Stomach (tissue), 9 donors: ENCODE results near the gene ABRACL. TPM values are rescaled to one million over a fixed set of nuclear protein-coding genes. Genes with fewer than 3 reads are reported as not detected.

Experiments
- DNase-seq, 2 donors: peaks; one replicate each; pipeline versions ENCODE4 v3.0.0 to v3.0.0-alpha.2; 2013 to 2019
- H3K27ac ChIP-seq, 5 donors: fragments of 200-600 bp in 4 of 5; sonication (generic) in 4 of 5; one replicate each; pipeline ENCODE4 v1.5.1; 2013 to 2019; ENCODE audit warnings: mild to moderate bottlenecking in 1 of 5, moderate library complexity in 1 of 5
- H3K27me3 ChIP-seq, 3 donors: fragments of 200-600 bp; sonication (generic); one replicate each; pipeline ENCODE4 v1.5.1; 2017 to 2019; ENCODE audit warnings: mixed run types in 1 of 3
- H3K36me3 ChIP-seq, 4 donors: fragments of 200-600 bp; sonication (generic); 1 replicate in 3 of 4; 2 replicates in 1 of 4; pipeline ENCODE4 v1.5.1; 2016 to 2019
- H3K4me1 ChIP-seq, 4 donors: fragments of 200-600 bp; sonication (generic); one replicate each; pipeline ENCODE4 v1.5.1; 2016 to 2019
- H3K4me3 ChIP-seq, 4 donors: fragments of 200-600 bp; sonication (generic) in 3 of 4; one replicate each; pipeline ENCODE4 v1.5.1; 2016 to 2019; ENCODE audit warnings: mild to moderate bottlenecking in 1 of 4
- H3K9me3 ChIP-seq, 4 donors: fragments of 200-600 bp; sonication (generic); one replicate each; pipeline ENCODE4 v1.5.1; 2016 to 2019
- EP300 ChIP-seq: sonication (generic); formaldehyde crosslinking; IDR thresholded peaks from one replicate; pipeline ENCODE4 v1.6.1; 2017; ENCODE audit warnings: antibody characterized with exemption
- POLR2A ChIP-seq, 4 donors: fragments of 450-650 bp; IDR thresholded peaks; one replicate each; pipeline ENCODE4 v1.6.1; 2016; ENCODE audit warnings: antibody characterized with exemption in 4 of 4, control low read depth in 2 of 4, mild to moderate bottlenecking in 1 of 4, moderate library complexity in 1 of 4
- POLR2AphosphoS5 ChIP-seq, 3 donors: sonication (generic); formaldehyde crosslinking; IDR thresholded peaks; one replicate each; pipeline ENCODE4 v1.6.1; 2016; ENCODE audit warnings: antibody characterized with exemption in 3 of 3
- WGBS, 5 donors: extraction: QIAGEN DNeasy Blood & Tissue Kit in 3 of 5; methylation state at CpG; one replicate each; pipeline versions ENCODE4 v1.1.5 to v1.1.7; 2013 to 2018; 5-methylcytosine and 5-hydroxymethylcytosine counted together
- intact Hi-C: fragments of 100-400 bp; cut with DNase I; formaldehyde crosslinking; loops from one replicate; pipeline ENCODE4 v1.15.1; 2023; ENCODE audit warnings: low total_unique reads
- polyA plus RNA-seq, 3 donors: library from polyadenylated mRNA; stranded (reverse); fragments of 200-250 nt; gene quantifications; one replicate each; pipeline ENCODE4 v1.2.3, GENCODE V29; 2013
- total RNA-seq, 5 donors: library from RNA; depleted of rRNA; stranded (reverse); fragments of >200 nt; gene quantifications; one replicate each; pipeline versions ENCODE4 v1.1.0 to v1.2.3, GENCODE V29; 2014 to 2016
- TF ChIP-seq, protein P1 (sequence below), 7 experiments: fragments of 450-650 bp in 4 of 7; fragments of 200-600 bp in 3 of 7; sonication (generic) in 3 of 7; IDR thresholded peaks; one replicate each; pipeline ENCODE4 v1.5.1; 2016 to 2019; ENCODE audit warnings: antibody characterized with exemption in 7 of 7, control low read depth in 2 of 7, mild to moderate bottlenecking in 1 of 7
- donor health status: healthy with polysubstance abuse.
- donor health status: Bipolar disorder and iron deficiency.
- donor health status: healthy.

Gene ABRACL
- total and polyA plus RNA-seq, 8 donors: 16.2 to 99.9 (median 40.7) TPM; not detected in 2

DNA sequence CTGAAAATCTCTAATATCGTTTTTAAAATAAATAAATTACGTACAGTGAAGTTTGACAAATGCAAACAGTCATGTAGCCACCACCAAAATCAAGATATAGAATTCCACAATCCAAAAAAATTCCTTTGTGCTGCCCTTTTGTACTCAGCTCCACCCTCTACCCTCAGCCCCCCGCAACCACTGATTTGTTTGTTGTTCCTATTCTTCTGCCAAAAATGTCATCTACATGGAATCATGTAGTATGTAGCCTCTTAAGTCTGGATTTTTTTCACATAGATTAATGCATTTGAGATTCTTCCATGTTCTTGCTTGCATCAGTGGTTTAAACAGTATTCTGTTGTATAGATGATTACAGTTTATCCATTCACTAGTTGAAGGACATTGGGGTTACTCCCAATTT lies 32.0 kb upstream of the ABRACL start:
- TF ChIP-seq POLR2A (IDR thresholded peaks at IDR 0.05) (no peak), POLR2AphosphoS5 (IDR thresholded peaks at IDR 0.05) (no peak), EP300 (no peak)
- TF ChIP-seq, protein P1, sequence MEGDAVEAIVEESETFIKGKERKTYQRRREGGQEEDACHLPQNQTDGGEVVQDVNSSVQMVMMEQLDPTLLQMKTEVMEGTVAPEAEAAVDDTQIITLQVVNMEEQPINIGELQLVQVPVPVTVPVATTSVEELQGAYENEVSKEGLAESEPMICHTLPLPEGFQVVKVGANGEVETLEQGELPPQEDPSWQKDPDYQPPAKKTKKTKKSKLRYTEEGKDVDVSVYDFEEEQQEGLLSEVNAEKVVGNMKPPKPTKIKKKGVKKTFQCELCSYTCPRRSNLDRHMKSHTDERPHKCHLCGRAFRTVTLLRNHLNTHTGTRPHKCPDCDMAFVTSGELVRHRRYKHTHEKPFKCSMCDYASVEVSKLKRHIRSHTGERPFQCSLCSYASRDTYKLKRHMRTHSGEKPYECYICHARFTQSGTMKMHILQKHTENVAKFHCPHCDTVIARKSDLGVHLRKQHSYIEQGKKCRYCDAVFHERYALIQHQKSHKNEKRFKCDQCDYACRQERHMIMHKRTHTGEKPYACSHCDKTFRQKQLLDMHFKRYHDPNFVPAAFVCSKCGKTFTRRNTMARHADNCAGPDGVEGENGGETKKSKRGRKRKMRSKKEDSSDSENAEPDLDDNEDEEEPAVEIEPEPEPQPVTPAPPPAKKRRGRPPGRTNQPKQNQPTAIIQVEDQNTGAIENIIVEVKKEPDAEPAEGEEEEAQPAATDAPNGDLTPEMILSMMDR (IDR thresholded peaks at IDR 0.05): no peak
- H3K27me3 ChIP-seq: no peaks in the 10 kb centered on the region
- H3K9me3 ChIP-seq: no peaks in the 10 kb centered on the region
- H3K4me1 ChIP-seq: peaks cover 0 to 10% (median 0%) of the 10 kb centered on the region in 4 donors
- no peaks in the 10 kb centered on the region for H3K36me3 ChIP-seq
- no peak overlapping the region for H3K27ac ChIP-seq
- intact Hi-C loops: no loop called here
- no peak overlapping the region for H3K4me3 ChIP-seq
- no peak for DNase-seq
- 18 to 50% (median 44%) methylated on average over 3 of the region's 3 CpGs for WGBS, 5 donors

DNA sequence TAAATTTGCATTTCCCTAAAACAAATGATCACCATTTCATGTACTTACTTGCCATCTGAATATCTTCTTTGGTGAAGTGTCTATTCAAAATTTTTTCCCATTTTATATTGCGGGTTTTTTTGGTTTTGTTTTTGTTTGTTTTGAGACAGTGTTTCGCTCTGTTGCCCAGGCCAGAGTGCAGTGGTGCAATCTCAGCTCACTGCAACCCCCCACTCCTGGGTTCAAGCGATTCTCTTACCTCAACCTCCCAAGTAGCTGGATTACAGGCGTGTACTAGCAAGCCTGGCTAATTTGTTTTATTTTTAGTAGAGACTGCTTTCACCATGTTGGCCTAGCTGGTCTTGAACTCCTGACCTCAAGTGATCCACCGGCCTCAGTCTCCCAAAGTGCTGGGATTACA lies 31.4 kb upstream of the ABRACL start:
- Histone ChIP-seq H3K4me1 (peaks cover 0 to 10% (median 0%) of the 10 kb centered on the region in 4 donors), H3K36me3 (no peaks in the 10 kb centered on the region), H3K4me3 (no peak overlapping the region), H3K27ac (no peak overlapping the region), H3K27me3 (no peaks in the 10 kb centered on the region), H3K9me3 (no peaks in the 10 kb centered on the region)
- no peak for DNase-seq
- TF ChIP-seq POLR2A (IDR thresholded peaks at IDR 0.05) (no peak), POLR2AphosphoS5 (IDR thresholded peaks at IDR 0.05) (no peak), EP300 (no peak)
- TF ChIP-seq, protein P1 (IDR thresholded peaks at IDR 0.05): no peak
- WGBS, 5 donors: 86 to 97% (median 94%) methylated on average over 5 of the region's 5 CpGs
- intact Hi-C loops: no loop called here

GRCh38 chr6:138999949-139000725 lies 28.4 kb upstream of the ABRACL start:
- no peak for DNase-seq
- 74 to 83% (median 74%) methylated on average over 4 of the region's 4 CpGs for WGBS, 5 donors
- Histone ChIP-seq H3K36me3 (no peaks in the 10 kb centered on the region), H3K4me1 (peaks cover 0 to 10% (median 0%) of the 10 kb centered on the region in 4 donors), H3K9me3 (no peaks in the 10 kb centered on the region), H3K4me3 (no peak overlapping the region), H3K27me3 (no peaks in the 10 kb centered on the region), H3K27ac (no peak overlapping the region)
- intact Hi-C loops: no loop called here
- no peak for TF ChIP-seq EP300
- no peak for TF ChIP-seq POLR2A (IDR thresholded peaks at IDR 0.05)

DNA sequence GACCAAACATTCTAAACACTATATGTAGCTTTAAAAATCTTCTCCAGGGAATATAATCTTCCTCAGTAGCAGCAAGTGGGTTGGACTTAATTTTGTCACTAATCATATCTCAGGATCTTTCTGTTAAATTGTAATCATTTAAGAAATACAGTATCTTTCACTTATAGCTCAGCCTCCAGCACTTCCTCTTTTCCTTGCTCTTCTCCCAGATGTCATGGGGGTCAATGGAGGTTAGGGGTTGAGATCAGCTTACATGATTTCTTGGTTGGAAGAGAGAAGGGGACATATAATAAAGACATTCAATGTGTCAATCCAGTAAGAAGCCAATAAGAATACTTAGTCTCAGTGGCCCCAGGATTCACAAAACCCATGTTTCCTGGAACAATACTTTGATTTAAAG lies 24.8 kb upstream of the ABRACL start:
- TF ChIP-seq POLR2AphosphoS5 (IDR thresholded peaks at IDR 0.05) (no peak), EP300 (no peak), POLR2A (IDR thresholded peaks at IDR 0.05) (no peak)
- TF ChIP-seq, protein P1 (IDR thresholded peaks at IDR 0.05): no peak
- no peaks in the 10 kb centered on the region for H3K27me3 ChIP-seq
- no peak overlapping the region for H3K27ac ChIP-seq
- H3K9me3 ChIP-seq: no peaks in the 10 kb centered on the region
- H3K36me3 ChIP-seq: no peaks in the 10 kb centered on the region
- no peaks in the 10 kb centered on the region for H3K4me1 ChIP-seq
- no peak overlapping the region for H3K4me3 ChIP-seq
- no peak for DNase-seq
- intact Hi-C loops: no loop called here

DNA sequence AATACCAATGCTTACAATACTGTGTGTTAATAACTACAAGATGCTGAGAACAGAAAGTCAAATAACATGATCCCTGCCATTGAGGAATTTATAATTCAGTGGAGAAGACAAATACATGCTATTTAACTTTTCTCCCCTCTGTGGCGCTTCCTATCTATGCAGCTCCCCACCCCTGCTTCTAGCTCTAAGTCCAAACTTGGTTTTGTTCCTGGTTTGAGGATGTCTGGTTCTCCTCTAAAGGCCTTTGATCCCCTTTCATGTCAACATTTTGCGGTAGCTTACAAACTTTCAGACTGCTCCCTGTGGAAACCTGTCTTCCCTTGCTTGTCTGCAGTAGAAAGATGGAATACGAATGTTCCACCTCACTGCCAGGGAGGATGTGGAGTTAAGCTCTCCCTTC lies 22.1 kb upstream of the ABRACL start:
- H3K27ac ChIP-seq: no peak overlapping the region
- no peaks in the 10 kb centered on the region for H3K9me3 ChIP-seq
- no peaks in the 10 kb centered on the region for H3K4me1 ChIP-seq
- H3K27me3 ChIP-seq: no peaks in the 10 kb centered on the region
- H3K4me3 ChIP-seq: no peak overlapping the region
- TF ChIP-seq POLR2A (IDR thresholded peaks at IDR 0.05) (no peak), POLR2AphosphoS5 (IDR thresholded peaks at IDR 0.05) (no peak), EP300 (no peak)
- TF ChIP-seq, protein P1 (IDR thresholded peaks at IDR 0.05): no peak
- intact Hi-C loops: no loop called here
- H3K36me3 ChIP-seq: no peaks in the 10 kb centered on the region
- peak in 1 of 2 donors; percentile 32 for DNase-seq
- 82 to 91% (median 84%) methylated on average over 3 of the region's 3 CpGs for WGBS, 5 donors
